Measurements from ENCODE around the gene SMURF2. TPM values are rescaled to one million over a fixed set of nuclear protein-coding genes. Genes with fewer than 3 reads are reported as not detected.

Gene SMURF2
- total RNA-seq, 1 experiment from 2014 or later, result 76.6 TPM

DNA sequence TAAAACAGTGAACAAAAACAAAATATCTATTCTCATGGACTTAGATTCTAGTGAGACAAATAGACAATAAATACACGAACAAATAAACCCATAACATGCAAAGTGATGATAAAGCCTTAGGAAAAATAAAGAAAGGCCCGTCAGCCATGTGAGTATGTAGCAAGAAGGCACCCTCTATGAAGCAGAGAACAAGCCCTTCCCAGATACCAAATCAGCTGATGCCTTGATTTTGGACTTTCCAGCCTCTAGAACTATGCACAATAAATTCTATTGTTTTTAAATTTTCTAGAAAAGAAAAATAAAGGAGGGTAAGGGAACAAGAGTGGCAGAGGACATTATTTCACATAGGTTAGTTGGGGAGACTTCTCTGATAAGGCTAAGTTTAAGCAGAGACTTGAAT is 40.7 kb upstream of the SMURF2 start:
- no peak overlapping the region for H3K27ac ChIP-seq (ENCODE audit: low read length)
- no peak overlapping the region for H3K9ac ChIP-seq (ENCODE audit: low read length)
- H2AFZ ChIP-seq (ENCODE audit: low read length), result no peak overlapping the region
- no peak overlapping the region for H3K4me3 ChIP-seq (ENCODE audit: low read length)
- no peaks in the 10 kb centered on the region for H3K9me2 ChIP-seq (replicated peaks; ENCODE audit: low read length)
- no peak overlapping the region for H3K4me2 ChIP-seq (ENCODE audit: low read length)
- no peaks in the 10 kb centered on the region for H3K9me3 ChIP-seq (ENCODE audit: low read length)
- H3K4me1 ChIP-seq (ENCODE audit: insufficient read depth, low read length), result peaks cover 41% of the 10 kb centered on the region
- H3F3A ChIP-seq (ENCODE audit: low read length, unreplicated experiment), result peaks cover 18% of the 10 kb centered on the region
- intact Hi-C loops (cut with micrococcal nuclease), result no loop called here
- no peaks in the 10 kb centered on the region for H3K79me2 ChIP-seq (ENCODE audit: low read length)
- ChIA-PET POLR2A (ENCODE audit: unreplicated experiment) (interaction anchor here (0.5 kb wide), 1 partner anchor 18 kb away, joined by 11 read pairs; no protein-coding TSS in a partner anchor), CTCF (no interaction called here)
- no peaks in the 10 kb centered on the region for H3K27me3 ChIP-seq (ENCODE audit: low read length)
- H4K20me1 ChIP-seq (ENCODE audit: low read length), result no peaks in the 10 kb centered on the region
- H3K36me3 ChIP-seq (ENCODE audit: low read depth, low read length), result no peaks in the 10 kb centered on the region
- DNase-seq (no peak), ATAC-seq (no peak)
- TF ChIP-seq, protein P1, sequence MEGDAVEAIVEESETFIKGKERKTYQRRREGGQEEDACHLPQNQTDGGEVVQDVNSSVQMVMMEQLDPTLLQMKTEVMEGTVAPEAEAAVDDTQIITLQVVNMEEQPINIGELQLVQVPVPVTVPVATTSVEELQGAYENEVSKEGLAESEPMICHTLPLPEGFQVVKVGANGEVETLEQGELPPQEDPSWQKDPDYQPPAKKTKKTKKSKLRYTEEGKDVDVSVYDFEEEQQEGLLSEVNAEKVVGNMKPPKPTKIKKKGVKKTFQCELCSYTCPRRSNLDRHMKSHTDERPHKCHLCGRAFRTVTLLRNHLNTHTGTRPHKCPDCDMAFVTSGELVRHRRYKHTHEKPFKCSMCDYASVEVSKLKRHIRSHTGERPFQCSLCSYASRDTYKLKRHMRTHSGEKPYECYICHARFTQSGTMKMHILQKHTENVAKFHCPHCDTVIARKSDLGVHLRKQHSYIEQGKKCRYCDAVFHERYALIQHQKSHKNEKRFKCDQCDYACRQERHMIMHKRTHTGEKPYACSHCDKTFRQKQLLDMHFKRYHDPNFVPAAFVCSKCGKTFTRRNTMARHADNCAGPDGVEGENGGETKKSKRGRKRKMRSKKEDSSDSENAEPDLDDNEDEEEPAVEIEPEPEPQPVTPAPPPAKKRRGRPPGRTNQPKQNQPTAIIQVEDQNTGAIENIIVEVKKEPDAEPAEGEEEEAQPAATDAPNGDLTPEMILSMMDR (conservative IDR thresholded peaks at IDR 0.05; ENCODE audit: low read depth, low read length), result no peak
- TF ChIP-seq EZH2 (IDR thresholded peaks at IDR 0.05; ENCODE audit: low read length, unreplicated experiment), result no peak
- no peak for TF ChIP-seq EZH2phosphoT487 (IDR thresholded peaks at IDR 0.05; ENCODE audit: borderline replicate concordance, low read length)
- BruUV-seq (replicated peaks), result no TSS peak

DNA sequence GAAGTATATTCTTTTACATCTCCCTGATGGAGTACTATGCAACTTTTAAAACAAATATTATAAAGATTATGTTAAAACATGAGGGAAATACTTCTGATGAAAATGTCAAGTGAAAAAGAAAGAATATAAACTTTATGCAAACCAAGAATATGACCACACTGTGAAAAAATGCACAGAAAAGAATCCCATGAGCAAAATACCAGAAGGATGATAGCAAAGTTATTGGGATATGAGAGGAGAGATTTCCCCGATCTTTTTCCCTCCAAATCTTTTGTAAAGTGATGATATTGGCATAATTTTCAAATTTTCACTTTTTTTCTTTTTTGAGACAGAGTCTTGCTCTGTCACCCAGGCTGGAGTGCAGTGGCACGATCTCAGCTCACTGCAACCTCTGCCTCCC is 36.6 kb upstream of the SMURF2 start:
- no peaks in the 10 kb centered on the region for H3K36me3 ChIP-seq (ENCODE audit: low read depth, low read length)
- H3K4me2 ChIP-seq (ENCODE audit: low read length), result no peak overlapping the region
- no peak overlapping the region for H3K27ac ChIP-seq (ENCODE audit: low read length)
- CTCF ChIA-PET, result no interaction called here
- H3F3A ChIP-seq (ENCODE audit: low read length, unreplicated experiment), result no peaks in the 10 kb centered on the region
- H3K9me3 ChIP-seq (ENCODE audit: low read length), result no peaks in the 10 kb centered on the region
- H3K4me1 ChIP-seq (ENCODE audit: insufficient read depth, low read length), result peaks cover 29% of the 10 kb centered on the region
- H3K27me3 ChIP-seq (ENCODE audit: low read length), result no peaks in the 10 kb centered on the region
- ATAC-seq (no peak), DNase-seq (no peak)
- H3K9ac ChIP-seq (ENCODE audit: low read length), result no peak overlapping the region
- intact Hi-C loops (cut with micrococcal nuclease), result no loop called here
- no peaks in the 10 kb centered on the region for H3K9me2 ChIP-seq (replicated peaks; ENCODE audit: low read length)
- TF ChIP-seq EZH2phosphoT487 (IDR thresholded peaks at IDR 0.05; ENCODE audit: borderline replicate concordance, low read length) (no peak), EZH2 (IDR thresholded peaks at IDR 0.05; ENCODE audit: low read length, unreplicated experiment) (no peak)
- TF ChIP-seq, protein P1 (conservative IDR thresholded peaks at IDR 0.05; ENCODE audit: low read depth, low read length), result no peak
- POLR2A ChIA-PET (ENCODE audit: unreplicated experiment), result no interaction called here
- no peaks in the 10 kb centered on the region for H4K20me1 ChIP-seq (ENCODE audit: low read length)
- no peak overlapping the region for H3K4me3 ChIP-seq (ENCODE audit: low read length)
- BruUV-seq (replicated peaks), result no TSS peak
- no peaks in the 10 kb centered on the region for H3K79me2 ChIP-seq (ENCODE audit: low read length)
- no peak overlapping the region for H2AFZ ChIP-seq (ENCODE audit: low read length)

DNA sequence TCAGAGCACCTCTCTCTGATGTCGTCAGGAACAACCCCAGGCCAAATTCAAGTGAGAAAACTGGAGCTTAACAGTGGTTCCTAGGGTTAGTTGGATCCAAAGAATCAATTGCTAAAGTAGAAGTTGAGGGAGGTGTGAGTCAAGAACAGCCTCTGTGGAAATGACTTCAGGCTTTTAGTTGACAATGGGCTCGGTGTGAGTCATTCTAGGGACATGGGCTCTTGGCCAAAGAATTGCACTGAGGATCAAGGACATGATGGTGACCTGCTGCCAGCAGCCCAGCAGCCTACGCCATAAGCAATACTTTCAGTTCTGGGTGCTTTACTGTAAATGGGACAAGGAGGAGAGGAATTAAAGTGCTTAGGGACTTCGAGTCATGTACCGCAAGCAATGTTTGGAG is 32.1 kb upstream of the SMURF2 start:
- Histone ChIP-seq H4K20me1 (ENCODE audit: low read length) (no peaks in the 10 kb centered on the region), H3K9me3 (ENCODE audit: low read length) (no peaks in the 10 kb centered on the region), H3K4me1 (ENCODE audit: insufficient read depth, low read length) (peaks cover 25% of the 10 kb centered on the region), H3K27ac (ENCODE audit: low read length) (peak overlapping the region; percentile 77), H2AFZ (ENCODE audit: low read length) (peak overlapping the region; percentile 42; the same call in 1 of the 2 replicates), H3K27me3 (ENCODE audit: low read length) (no peaks in the 10 kb centered on the region), H3K9me2 (replicated peaks; ENCODE audit: low read length) (no peaks in the 10 kb centered on the region), H3K4me3 (ENCODE audit: low read length) (no peak overlapping the region), H3K79me2 (ENCODE audit: low read length) (no peaks in the 10 kb centered on the region), H3K4me2 (ENCODE audit: low read length) (peak overlapping the region; percentile 64), H3K36me3 (ENCODE audit: low read depth, low read length) (no peaks in the 10 kb centered on the region), H3F3A (ENCODE audit: low read length, unreplicated experiment) (no peaks in the 10 kb centered on the region), H3K9ac (ENCODE audit: low read length) (peak overlapping the region; percentile 29; the same call in 1 of the 2 replicates)
- intact Hi-C loops (cut with micrococcal nuclease), result no loop called here
- no TSS peak for BruUV-seq (replicated peaks)
- TF ChIP-seq EZH2 (IDR thresholded peaks at IDR 0.05; ENCODE audit: low read length, unreplicated experiment), result no peak
- no peak for TF ChIP-seq EZH2phosphoT487 (IDR thresholded peaks at IDR 0.05; ENCODE audit: borderline replicate concordance, low read length)
- TF ChIP-seq, protein P1 (conservative IDR thresholded peaks at IDR 0.05; ENCODE audit: low read depth, low read length), result no peak
- ATAC-seq, result peak; percentile 78
- ChIA-PET CTCF (no interaction called here), POLR2A (ENCODE audit: unreplicated experiment) (no interaction called here)
- peak; percentile 99 for DNase-seq
